ENCODE measurements around the gene C7orf25.

- TF ChIP-seq CTCF (IDR thresholded peaks at IDR 0.05), result no peak
- TF ChIP-seq ZFX (IDR thresholded peaks at IDR 0.05; ENCODE audit: borderline replicate concordance), result no peak
These were observed 2.7 kb upstream of the C7orf25 start for GRCh38 chr7:42914421-42915045.
